ENCODE results near the gene PPM1J.

GRCh38 chr1:112673592-112674439 is 41.3 kb downstream of the PPM1J start:
- TF ChIP-seq CTCF (conservative IDR thresholded peaks at IDR 0.05; ENCODE audit: low read depth, low read length) (peak; percentile 68), EZH2 (IDR thresholded peaks at IDR 0.05; ENCODE audit: low read length, unreplicated experiment) (no peak)
